KBM-7 (cell line): ENCODE results near the gene TPRX2.
"Not testable (repeated sequence)": the region's sequence is repeated elsewhere in the genome, so short reads cannot be mapped to it uniquely, and the experiment has no call there.

Experiments
- DNase-seq: peaks from one replicate; pipeline ENCODE4 v3.0.0-alpha.2; 2015
- in situ Hi-C: fragments of 300-500 bp; cut with MboI; formaldehyde crosslinking; loops from 2 replicates; pipeline ENCODE4 v1.14.3; 2020; ENCODE audit warnings: low sequenced_read_pairs, low pct_unique_long_range_greater_than_20kb, mixed read lengths

The TPRX2 gene

DNA sequence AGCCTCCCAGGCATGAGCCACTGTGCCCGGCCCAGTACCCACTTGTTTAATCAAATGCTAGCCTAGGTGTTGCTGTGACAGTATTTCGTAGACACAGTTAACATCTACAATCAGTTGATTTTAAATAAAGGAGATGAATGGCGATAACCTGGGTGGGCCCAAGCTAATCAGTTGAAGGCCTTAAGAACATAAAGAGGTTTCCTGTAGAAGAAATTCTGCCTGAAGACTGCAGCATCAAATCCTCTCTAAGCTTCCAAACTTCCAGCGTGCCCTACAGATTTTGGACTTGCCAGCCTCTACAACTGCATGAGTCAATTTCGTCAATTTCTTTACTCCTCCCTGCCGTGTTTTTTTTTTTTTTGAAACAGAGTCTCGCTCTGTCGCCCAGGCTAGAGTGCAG is 40.3 kb downstream of the TPRX2 start:
- in situ Hi-C loops: no loop called here

DNA sequence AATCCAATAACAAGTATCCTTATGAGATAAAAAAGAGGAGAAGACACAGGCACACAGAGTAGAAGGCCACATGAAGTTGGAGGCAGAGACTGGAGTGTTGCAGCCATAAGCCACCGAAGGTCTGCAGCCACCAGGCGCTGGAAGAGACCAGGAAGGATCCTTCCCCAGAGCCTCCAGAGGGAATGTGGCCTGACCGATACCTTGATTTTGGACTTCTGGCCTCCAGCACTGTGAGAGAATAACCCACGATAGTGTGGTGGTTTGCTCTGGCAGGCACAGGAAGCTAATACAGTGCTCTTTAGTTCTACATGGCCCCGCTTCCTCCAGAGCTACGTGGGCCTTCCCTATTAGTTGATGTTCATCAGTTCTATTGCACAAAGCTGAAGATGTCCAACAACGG is 42.3 kb downstream of the TPRX2 start:
- in situ Hi-C loops: no loop called here
- DNase-seq: no peak

More for the DNA sequence above, 40.3 kb downstream of the TPRX2 start:
- no peak for DNase-seq

DNA sequence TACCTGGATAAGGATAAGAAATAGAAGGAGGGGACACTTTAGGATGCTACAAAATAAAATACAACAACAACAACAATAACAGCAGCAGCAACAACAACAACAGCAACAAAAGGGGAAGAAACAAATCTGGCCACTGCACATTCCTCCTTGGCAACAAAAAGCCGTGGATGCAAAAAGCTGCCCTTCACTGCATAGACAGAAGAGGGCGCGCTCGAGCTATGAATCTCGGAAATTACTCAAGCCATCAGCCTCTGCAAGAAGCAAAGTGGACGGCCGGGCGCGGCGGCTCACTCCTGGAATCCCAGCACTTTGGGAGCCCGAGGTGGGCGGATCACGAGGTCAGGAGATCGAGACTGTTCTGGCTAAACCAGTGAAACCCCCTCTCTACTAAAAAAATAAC is 50.3 kb downstream of the TPRX2 start:
- DNase-seq, in situ Hi-C loops: not testable (repeated sequence)

DNA sequence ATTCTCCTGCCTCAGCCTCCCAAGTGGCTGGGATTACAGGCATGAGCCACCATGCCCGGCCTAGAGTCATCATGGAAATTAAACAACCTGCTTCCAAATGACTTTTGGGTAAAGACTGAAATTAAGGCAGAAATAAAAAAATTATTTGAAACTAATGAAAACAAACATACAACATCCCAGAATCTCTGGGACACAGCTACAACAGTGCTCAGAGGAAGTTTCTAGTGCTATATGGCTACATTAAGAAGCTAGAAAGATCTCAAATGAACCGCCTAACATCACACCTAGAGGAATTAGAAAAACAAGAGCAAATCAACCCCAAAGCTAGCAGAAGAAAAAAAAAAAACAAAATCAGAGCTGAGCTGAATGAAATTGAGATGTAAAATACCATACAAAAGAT is 51.2 kb downstream of the TPRX2 start:
- in situ Hi-C loops, DNase-seq: not testable (repeated sequence)
